ENCODE results near the gene MPP4. TPM values are rescaled to one million over a fixed set of nuclear protein-coding genes. Genes with fewer than 3 reads are reported as not detected.
"Not testable (repeated sequence)": the region's sequence is repeated elsewhere in the genome, so short reads cannot be mapped to it uniquely, and the experiment has no call there.

The MPP4 gene
- total RNA-seq, 1 experiment from 2014 or later = not detected

DNA sequence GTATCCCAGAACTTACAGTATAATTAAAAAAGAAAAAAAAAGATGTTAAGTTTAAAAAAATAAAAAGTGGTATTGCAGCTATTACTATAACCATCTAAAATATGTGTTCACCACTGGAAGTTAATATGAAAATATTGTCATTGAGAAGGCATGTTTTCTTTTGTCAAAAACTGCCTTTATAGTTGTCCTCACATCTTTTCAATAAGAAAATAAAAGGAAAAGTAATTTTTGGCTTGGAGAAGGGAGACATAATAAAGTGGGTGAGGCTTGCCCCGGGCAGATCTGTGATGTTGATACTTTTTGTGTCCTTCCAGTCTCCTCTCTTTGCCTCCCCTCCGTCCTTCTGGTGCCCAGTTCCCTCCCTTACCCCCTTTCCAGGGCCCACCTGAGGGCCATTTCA lies 24.9 kb downstream of the MPP4 start:
- WGBS (ENCODE audit: extremely low coverage, insufficient read length, low lambda C conversion rate) = no CpG with 5 or more reads among the region's 2 CpGs
- H4K91ac ChIP-seq (ENCODE audit: insufficient read length, low read depth, low read length) = no peak overlapping the region
- no peak overlapping the region for H2AFZ ChIP-seq (ENCODE audit: low read length)
- no peak overlapping the region for H3K23ac ChIP-seq (ENCODE audit: insufficient read length, low read depth, low read length)
- Mint-ChIP-seq H3K4me3 (no peak overlapping the region), H3K27ac (peak overlapping the region in 1 of 3 experiments; percentile 41; a peak in 1 of 7 replicates), H3K36me3 (ENCODE audit: insufficient read depth in 1 of 3, low read depth in 3 of 3) (no peaks in the 10 kb centered on the region), H3K9me3 (no peaks in the 10 kb centered on the region; a peak in 1 of 5 replicates), H3K27me3 (ENCODE audit: low read depth) (peaks cover 10% of the 10 kb centered on the region), H3K4me1 (peaks cover 12 to 15% of the 10 kb centered on the region in 2 experiments)
- no peak overlapping the region for H2AK5ac ChIP-seq (ENCODE audit: insufficient read length, low read length)
- H3K27ac ChIP-seq (ENCODE audit: insufficient read length, low read depth, low read length) = no peak overlapping the region
- no peak overlapping the region for H2BK20ac ChIP-seq (ENCODE audit: low read depth, low read length, poor library complexity, severe bottlenecking)
- H3K18ac ChIP-seq (ENCODE audit: insufficient read length, low read depth, low read length) = no peak overlapping the region
- H3K79me1 ChIP-seq (ENCODE audit: insufficient read depth, low read depth, low read length, poor library complexity, severe bottlenecking) = no peaks in the 10 kb centered on the region
- H3K56ac ChIP-seq (ENCODE audit: insufficient read length, low read depth, low read length) = no peak overlapping the region
- H3K23me2 ChIP-seq (ENCODE audit: insufficient read length, low read depth, low read length, poor library complexity, severe bottlenecking) = no peaks in the 10 kb centered on the region
- H4K8ac ChIP-seq (replicated peaks; ENCODE audit: insufficient read length, low read depth, low read length) = no peak overlapping the region
- H3K79me2 ChIP-seq (ENCODE audit: insufficient read depth, low read length) = no peaks in the 10 kb centered on the region
- no peak overlapping the region for H3K14ac ChIP-seq (ENCODE audit: insufficient read depth, low read length)
- H4K5ac ChIP-seq (ENCODE audit: insufficient read length, low read depth, low read length) = no peak overlapping the region
- no peak overlapping the region for H2BK5ac ChIP-seq (ENCODE audit: insufficient read length, low read length)
- H2BK120ac ChIP-seq (ENCODE audit: low read depth, low read length, poor library complexity, severe bottlenecking) = no peak overlapping the region
- no peak overlapping the region for H3K4ac ChIP-seq (ENCODE audit: low read depth, low read length)
- no peak for DNase-seq
- TF ChIP-seq, protein P1, sequence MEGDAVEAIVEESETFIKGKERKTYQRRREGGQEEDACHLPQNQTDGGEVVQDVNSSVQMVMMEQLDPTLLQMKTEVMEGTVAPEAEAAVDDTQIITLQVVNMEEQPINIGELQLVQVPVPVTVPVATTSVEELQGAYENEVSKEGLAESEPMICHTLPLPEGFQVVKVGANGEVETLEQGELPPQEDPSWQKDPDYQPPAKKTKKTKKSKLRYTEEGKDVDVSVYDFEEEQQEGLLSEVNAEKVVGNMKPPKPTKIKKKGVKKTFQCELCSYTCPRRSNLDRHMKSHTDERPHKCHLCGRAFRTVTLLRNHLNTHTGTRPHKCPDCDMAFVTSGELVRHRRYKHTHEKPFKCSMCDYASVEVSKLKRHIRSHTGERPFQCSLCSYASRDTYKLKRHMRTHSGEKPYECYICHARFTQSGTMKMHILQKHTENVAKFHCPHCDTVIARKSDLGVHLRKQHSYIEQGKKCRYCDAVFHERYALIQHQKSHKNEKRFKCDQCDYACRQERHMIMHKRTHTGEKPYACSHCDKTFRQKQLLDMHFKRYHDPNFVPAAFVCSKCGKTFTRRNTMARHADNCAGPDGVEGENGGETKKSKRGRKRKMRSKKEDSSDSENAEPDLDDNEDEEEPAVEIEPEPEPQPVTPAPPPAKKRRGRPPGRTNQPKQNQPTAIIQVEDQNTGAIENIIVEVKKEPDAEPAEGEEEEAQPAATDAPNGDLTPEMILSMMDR (conservative IDR thresholded peaks at IDR 0.05) = no peak
- H3T11ph ChIP-seq (ENCODE audit: low read length) = no peak overlapping the region
- H3K4me1 ChIP-seq (ENCODE audit: insufficient read depth, low read length) = peaks cover 4% of the 10 kb centered on the region; the same call in 1 of the 2 replicates
- H3K9ac ChIP-seq (ENCODE audit: extremely low read depth, insufficient read length, low read length) = no peak overlapping the region
- H3K4me2 ChIP-seq (ENCODE audit: insufficient read depth, insufficient read length, low read length) = no peak overlapping the region
- no peaks in the 10 kb centered on the region for H4K20me1 ChIP-seq (ENCODE audit: control insufficient read depth, insufficient read depth, insufficient read length)
- H2BK15ac ChIP-seq (ENCODE audit: low read depth, low read length) = no peak overlapping the region
- no peak overlapping the region for H2BK12ac ChIP-seq (ENCODE audit: insufficient read length, low read depth, low read length)
- H3K9me3 ChIP-seq (ENCODE audit: control insufficient read depth, low read depth, low read length) = no peaks in the 10 kb centered on the region
- no peaks in the 10 kb centered on the region for H3K27me3 ChIP-seq (ENCODE audit: insufficient read depth, low read length)

DNA sequence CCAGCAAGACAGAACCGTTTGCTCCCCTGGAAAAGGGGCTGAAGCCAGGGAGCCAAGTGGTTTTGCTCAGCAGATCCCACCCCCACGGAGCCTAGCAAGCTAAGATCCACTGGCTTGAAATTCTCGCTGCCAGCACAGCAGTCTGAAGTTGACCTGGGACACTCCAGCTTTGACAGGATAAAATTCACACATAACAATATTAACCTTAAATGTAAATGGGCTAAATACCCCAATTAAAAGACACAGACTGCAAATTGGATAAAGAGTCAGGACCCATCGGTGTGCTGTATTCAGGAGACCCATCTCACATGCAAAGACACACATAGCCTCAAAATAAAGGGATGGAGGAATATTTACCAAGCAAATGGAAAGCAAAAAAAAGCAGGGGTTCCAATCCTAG lies 27.2 kb downstream of the MPP4 start:
- DNase-seq; H3K23me2 ChIP-seq (ENCODE audit: insufficient read length, low read depth, low read length, poor library complexity, severe bottlenecking); H3T11ph ChIP-seq (ENCODE audit: low read length); H3K23ac ChIP-seq (ENCODE audit: insufficient read length, low read depth, low read length); H2BK5ac ChIP-seq (ENCODE audit: insufficient read length, low read length); H4K20me1 ChIP-seq (ENCODE audit: control insufficient read depth, insufficient read depth, insufficient read length); H2AK5ac ChIP-seq (ENCODE audit: insufficient read length, low read length); H3K18ac ChIP-seq (ENCODE audit: insufficient read length, low read depth, low read length); H2BK12ac ChIP-seq (ENCODE audit: insufficient read length, low read depth, low read length); H3K14ac ChIP-seq (ENCODE audit: insufficient read depth, low read length); H3K27ac ChIP-seq (ENCODE audit: insufficient read length, low read depth, low read length); H4K91ac ChIP-seq (ENCODE audit: insufficient read length, low read depth, low read length); H2AFZ ChIP-seq (ENCODE audit: low read length); H3K9me3 Mint-ChIP-seq; H3K4me2 ChIP-seq (ENCODE audit: insufficient read depth, insufficient read length, low read length); H3K4me3 Mint-ChIP-seq; H3K56ac ChIP-seq (ENCODE audit: insufficient read length, low read depth, low read length); H4K5ac ChIP-seq (ENCODE audit: insufficient read length, low read depth, low read length); H3K27me3 ChIP-seq (ENCODE audit: insufficient read depth, low read length); H3K9me3 ChIP-seq (ENCODE audit: control insufficient read depth, low read depth, low read length); H2BK20ac ChIP-seq (ENCODE audit: low read depth, low read length, poor library complexity, severe bottlenecking); H4K8ac ChIP-seq (replicated peaks; ENCODE audit: insufficient read length, low read depth, low read length); H2BK15ac ChIP-seq (ENCODE audit: low read depth, low read length); H3K27ac Mint-ChIP-seq; H3K79me1 ChIP-seq (ENCODE audit: insufficient read depth, low read depth, low read length, poor library complexity, severe bottlenecking); H3K4ac ChIP-seq (ENCODE audit: low read depth, low read length); H3K9ac ChIP-seq (ENCODE audit: extremely low read depth, insufficient read length, low read length); H3K36me3 Mint-ChIP-seq (ENCODE audit: insufficient read depth in 1 of 3, low read depth in 3 of 3); H3K4me1 ChIP-seq (ENCODE audit: insufficient read depth, low read length); H3K79me2 ChIP-seq (ENCODE audit: insufficient read depth, low read length); H2BK120ac ChIP-seq (ENCODE audit: low read depth, low read length, poor library complexity, severe bottlenecking): not testable (repeated sequence)
- Mint-ChIP-seq H3K27me3 (ENCODE audit: low read depth) (peaks cover 11% of the 10 kb centered on the region), H3K4me1 (peaks cover 12 to 15% of the 10 kb centered on the region in 2 experiments)
- no CpG with 5 or more reads among the region's 4 CpGs for WGBS (ENCODE audit: extremely low coverage, insufficient read length, low lambda C conversion rate)
